Measurements from ENCODE around the gene COA1.

COA1 gene

GRCh38 chr7:43701929-43702328, 27.4 kb downstream of the COA1 start:
- TF ChIP-seq CTCF (IDR thresholded peaks at IDR 0.05; ENCODE audit: low read length, missing control alignments): no peak

DNA sequence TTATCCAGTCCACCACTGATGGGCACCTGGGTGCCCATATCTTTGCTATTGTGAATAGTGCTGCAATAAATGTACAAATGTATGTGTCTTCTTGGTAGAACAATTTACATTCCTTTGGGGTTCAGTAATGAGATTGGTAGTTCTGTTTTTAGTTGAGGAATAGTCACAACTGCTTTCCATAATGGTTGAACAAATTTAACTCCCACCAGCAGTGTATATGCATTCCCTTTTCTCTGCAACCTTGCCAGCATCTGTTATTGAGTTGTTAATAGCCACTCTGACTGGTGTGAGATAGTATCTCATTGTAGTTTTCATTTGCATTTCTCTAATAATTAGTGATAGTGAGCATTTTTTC, 27.8 kb downstream of the COA1 start:
- DNase-seq (ENCODE audit: low read depth): no peak
- no peak for TF ChIP-seq CTCF (IDR thresholded peaks at IDR 0.05; ENCODE audit: low read length, missing control alignments)

More at GRCh38 chr7:43701929-43702328, 27.4 kb downstream of the COA1 start:
- DNase-seq (ENCODE audit: low read depth): no peak
- no peak overlapping the region for H3K4me3 ChIP-seq (replicated peaks; ENCODE audit: low read depth, low read length)

DNA sequence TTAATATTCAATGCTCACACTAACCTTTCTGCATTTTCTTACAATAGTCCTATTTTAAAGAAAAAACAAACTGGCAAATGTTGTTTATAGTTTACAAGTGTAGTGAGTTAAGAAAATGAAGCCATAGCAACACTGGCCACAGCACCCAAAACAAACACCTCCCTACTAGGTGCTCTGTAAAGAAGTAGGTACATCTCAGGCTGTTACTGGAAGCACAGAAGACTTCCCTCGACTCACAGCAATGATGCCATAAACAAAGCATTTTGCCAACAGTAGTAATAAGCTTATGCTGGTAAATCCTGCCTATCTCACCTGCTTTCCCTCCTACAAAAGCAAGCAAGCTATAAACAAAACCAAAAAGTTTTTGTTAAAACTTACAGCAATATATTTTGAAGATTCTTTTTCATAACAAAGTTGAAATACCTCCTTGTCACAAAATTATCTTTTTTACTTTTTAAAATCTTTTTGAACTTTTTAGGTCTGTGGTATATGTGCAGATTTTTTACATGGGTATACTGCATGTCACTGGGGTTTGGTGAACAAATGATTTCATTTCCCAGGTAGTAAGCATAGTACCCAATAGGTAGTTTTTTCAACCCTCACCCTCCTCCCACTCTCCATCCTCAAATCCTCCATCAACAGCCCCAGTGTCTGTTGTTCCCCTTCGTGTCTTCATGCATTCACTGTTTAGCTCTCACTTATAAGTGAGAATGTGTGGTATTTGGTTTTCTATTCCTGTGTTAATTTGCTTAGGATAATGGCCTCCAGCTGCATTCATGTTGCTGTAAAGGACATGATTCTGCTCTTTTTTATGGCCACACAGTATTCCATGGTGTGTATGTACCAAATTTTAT, 28.4 kb downstream of the COA1 start:
- H3K4me3 ChIP-seq (replicated peaks; ENCODE audit: low read depth, low read length): no peak overlapping the region
- no peak for TF ChIP-seq CTCF (IDR thresholded peaks at IDR 0.05; ENCODE audit: low read length, missing control alignments)
- DNase-seq (ENCODE audit: low read depth): no peak

More for the DNA sequence above, 27.8 kb downstream of the COA1 start:
- no peak overlapping the region for H3K4me3 ChIP-seq (replicated peaks; ENCODE audit: low read depth, low read length)

GRCh38 chr7:43700059-43700501, 29.2 kb downstream of the COA1 start:
- no peak overlapping the region for H3K4me3 ChIP-seq (replicated peaks; ENCODE audit: low read depth, low read length)
- peak; percentile 60 for TF ChIP-seq CTCF (IDR thresholded peaks at IDR 0.05; ENCODE audit: low read length, missing control alignments)
- DNase-seq (ENCODE audit: low read depth): peak; percentile 84

DNA sequence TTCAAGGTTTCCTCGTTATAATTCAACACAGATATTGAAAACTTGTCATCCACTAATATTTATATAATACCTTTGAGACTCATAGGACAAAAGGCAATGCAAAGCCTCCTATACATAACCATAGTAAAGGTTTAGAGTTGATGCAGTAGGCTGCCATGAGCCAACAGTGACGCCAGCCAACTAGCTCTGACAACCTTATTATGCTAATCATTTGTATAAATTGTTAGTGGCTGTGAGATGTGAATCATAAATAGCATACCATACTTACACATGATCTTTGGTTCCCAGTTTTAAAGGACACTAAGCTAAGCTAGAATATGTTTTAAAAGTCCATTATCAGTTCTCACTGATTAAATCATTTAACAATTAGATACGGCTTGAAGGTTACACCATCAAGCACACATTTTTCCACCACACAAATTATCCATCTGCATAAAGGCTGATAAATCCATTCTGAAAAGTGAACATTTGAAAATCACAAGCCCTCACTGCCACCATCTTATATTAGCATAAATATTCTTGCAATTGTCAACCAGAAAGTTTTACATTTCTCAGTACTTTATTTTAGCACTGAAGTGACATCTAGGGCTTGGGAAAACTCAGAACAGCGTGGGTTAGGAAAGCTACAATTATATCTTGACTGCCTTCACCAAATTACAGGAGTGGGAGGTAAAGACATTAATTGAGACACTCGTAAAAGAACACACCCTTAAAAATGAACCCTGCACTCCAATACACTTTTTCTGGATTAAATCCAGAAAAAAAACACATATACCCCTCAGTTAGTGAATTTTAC, 30.7 kb downstream of the COA1 start:
- TF ChIP-seq CTCF (IDR thresholded peaks at IDR 0.05; ENCODE audit: low read length, missing control alignments): no peak
- no peak overlapping the region for H3K4me3 ChIP-seq (replicated peaks; ENCODE audit: low read depth, low read length)
- DNase-seq (ENCODE audit: low read depth): no peak

DNA sequence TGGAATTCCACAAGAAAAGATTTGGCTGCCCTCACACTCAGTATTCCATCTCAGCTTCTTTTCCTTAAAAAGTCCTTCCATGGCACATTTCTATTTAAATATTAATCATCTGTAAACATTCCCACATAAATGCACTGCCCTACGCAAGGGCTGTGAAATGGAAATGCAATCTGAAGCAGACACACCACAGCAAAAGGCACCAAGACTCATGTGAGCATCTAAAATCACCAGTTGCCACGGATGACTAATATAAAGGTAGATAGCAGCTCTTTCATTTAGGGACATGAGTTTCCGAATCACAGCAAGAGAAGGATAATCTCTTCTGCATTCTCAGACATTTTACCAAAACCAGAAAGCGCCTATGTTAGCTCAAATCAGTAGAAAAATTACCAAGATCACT, 31.6 kb downstream of the COA1 start:
- DNase-seq (ENCODE audit: low read depth): no peak
- TF ChIP-seq CTCF (IDR thresholded peaks at IDR 0.05; ENCODE audit: low read length, missing control alignments): no peak
- no peak overlapping the region for H3K4me3 ChIP-seq (replicated peaks; ENCODE audit: low read depth, low read length)

All from fibroblast of pulmonary artery (primary cell).